ENCODE data around the gene C1QTNF5.

The C1QTNF5 gene

DNA sequence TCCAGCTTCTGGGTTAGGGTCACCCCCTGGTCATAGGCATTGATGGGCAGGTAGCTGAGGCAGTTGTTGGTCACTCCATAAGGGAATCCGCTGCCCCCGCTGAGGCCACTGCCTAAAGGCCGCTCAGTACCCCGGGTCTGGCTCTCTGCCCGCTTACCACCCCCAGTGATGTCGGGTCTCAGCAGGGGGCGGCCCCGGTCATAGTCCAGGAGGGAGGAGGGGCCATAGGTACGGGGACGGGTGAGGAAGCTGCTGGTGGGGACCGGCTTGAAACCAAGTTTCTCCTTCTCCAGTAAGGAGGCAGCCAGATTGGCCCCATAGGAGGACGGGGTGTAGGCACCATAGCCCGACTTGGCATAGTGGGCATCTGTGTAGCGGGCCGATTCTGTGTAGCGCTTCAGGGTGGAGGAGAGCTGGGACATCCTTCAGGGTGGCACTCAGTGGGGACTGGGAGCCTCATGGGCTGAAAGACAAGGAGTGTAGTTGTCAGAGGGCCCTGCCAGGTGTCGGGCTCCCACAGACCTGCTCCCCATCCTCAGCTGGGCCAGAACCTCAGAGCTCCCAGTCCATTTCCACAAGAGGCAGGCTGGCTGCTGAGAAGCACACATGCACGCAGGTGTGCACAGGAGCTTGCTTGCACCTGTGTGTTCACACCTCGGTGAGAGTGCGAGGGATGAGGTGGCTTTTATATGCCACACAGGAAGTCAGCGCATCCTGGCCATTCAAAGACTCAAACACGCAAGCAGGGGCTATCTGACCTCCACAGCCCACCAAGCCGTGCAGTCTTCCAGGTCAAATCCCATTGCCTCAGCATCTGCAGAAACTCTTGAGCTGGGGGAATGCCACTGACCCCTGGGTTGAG, 32.6 kb upstream of the C1QTNF5 start:
- DNase-seq (ENCODE audit: low read depth) = no peak

DNA sequence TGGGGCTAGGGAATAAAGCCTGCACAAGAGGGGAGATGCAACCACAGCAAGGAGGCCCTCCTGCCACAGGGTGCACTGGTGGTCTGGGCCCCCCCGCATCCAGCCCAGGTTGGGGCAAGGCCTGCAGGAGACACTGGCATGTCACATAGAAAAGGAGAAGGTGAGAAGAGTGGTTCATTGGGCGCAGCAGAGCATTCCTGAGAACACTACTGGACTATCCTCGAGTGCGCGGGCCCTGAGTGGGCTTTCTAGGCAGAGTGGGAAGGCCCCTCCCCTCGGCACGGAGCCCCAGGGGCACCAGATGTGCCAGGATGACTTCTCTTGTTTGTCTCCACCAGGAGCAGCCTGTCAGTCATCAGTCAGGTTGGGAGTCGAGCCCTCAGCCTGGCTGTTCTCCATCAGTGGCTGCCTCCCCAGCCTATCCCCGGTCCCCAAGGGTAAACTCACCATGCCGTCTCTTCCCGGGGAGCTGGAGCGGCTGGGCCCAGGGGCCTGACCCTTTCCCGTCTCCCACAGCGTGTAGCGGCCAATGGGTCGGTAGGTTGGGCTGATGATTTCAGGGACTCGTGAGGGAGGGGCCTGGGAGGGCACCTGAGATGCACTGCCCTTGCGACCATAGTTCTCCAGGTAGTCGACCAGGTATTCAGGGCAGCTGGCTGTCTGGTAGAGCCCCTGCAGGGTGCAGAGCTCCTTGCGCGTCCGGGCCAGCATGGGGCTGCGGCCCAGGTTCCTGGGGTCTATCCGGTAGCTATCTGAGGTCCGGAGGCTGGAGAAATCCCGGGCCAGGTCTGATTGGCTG, 31.8 kb upstream of the C1QTNF5 start:
- DNase-seq (ENCODE audit: low read depth) = no peak

DNA sequence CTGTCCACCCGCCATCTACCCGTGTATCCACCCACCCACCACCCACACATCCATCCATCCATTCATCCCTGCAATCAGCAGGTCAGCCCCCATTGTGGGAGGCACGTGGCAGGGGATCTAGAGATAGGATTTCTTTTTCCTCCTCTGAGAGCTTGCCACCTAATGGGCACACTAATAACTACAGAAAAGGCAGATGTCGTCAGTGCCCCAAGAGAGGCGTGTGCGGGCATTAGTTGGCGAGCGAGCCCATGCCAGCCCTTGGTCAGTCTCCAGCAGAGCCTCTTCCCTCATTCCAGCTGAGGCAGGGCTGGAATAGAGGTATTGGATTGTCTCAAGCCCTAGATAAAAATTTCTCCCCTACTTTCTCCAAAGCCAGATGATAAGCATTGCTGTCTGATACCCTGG, 31.1 kb upstream of the C1QTNF5 start:
- no peak for DNase-seq (ENCODE audit: low read depth)

DNA sequence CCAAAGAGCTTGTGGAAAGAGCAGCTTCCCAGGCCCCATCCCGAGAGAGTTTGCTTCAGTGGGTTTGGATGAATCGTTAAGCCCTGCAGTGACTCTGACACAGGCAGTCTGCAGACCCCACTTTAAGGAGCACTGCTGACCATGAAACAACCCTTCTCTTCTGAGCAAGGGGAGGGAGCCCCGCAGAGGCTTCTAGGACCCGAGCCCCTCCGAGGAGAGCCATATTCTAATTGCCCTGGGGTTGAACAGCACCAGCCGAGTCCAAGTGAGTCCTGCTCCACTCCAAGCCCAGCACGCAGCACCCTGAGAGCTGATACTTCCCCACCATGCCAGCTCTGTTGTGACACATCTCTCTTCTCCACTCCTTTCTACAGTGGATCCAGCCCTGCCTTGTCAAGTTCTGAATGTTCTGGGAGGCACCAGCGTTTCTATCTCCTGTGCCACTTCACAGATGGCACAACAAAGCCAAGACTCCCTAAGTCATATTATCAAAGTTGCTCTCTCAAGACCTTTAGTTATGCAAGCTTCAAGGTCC, 30.5 kb upstream of the C1QTNF5 start:
- DNase-seq (ENCODE audit: low read depth) = no peak

DNA sequence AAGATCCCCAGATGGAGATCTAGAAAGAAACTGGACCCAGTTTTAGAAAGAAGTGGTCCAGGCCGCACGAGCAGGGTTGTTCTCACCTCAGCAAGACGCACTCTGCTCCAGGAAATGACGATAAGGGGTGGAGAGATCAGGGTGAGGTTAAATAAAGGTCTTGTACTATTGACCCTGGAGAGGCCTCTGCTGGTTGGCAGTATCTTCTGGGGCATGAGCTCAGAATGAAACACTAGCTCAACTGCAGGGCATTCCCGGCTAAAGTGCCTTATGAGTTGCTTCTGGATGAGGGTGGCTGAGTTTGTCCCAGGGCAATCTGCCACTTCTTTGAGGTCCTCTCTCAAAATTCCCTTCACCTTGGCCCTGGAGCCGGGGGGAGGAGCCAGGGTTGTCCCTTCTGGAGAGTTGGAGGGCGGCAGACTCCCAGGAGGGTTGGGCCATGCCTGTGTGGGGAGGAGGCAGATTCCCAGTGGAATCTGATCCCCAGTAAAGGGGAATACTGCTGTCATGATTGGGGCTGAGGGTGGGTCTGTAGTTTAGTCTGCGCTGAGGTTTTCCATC, 29.9 kb upstream of the C1QTNF5 start:
- DNase-seq (ENCODE audit: low read depth) = peak; percentile 19

DNA sequence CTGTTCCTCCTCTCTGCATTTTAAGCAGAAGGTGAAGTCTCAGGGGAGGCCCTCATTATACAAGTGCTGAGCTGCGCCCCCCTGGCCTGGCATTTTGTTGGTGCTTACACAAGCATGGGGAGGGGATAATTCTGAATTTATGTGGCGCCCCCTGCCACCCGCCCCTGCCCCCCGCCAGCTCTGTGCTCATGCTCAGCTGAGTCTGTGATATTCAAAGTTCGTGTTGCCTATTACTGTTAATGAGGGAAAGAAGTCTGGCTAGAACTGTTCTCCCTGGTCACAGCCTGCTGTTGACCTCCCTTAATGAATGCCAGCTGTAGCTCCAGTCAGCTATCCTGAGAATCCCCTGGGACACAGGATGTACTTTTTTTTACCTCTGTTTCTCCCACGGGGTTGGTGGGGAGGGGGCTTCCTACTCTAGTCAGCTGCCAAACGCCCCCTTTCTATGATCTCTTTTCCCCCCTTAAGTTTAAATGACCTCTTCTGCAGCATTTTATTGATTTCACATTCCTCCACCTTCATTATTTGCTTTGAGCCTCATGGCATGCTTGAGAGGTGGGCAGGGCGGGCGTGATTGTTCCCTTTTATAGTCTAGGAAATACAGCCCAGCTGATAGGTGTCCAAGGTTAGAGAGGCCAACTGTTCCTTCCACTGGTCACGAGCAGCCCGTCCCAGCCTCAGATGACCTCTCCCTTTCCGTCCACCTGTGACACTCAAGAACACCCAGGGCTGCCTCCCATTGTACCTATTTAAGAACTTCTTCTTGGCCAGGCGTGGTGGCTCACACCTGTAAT, 28.6 kb upstream of the C1QTNF5 start:
- no peak for DNase-seq (ENCODE audit: low read depth)

DNA sequence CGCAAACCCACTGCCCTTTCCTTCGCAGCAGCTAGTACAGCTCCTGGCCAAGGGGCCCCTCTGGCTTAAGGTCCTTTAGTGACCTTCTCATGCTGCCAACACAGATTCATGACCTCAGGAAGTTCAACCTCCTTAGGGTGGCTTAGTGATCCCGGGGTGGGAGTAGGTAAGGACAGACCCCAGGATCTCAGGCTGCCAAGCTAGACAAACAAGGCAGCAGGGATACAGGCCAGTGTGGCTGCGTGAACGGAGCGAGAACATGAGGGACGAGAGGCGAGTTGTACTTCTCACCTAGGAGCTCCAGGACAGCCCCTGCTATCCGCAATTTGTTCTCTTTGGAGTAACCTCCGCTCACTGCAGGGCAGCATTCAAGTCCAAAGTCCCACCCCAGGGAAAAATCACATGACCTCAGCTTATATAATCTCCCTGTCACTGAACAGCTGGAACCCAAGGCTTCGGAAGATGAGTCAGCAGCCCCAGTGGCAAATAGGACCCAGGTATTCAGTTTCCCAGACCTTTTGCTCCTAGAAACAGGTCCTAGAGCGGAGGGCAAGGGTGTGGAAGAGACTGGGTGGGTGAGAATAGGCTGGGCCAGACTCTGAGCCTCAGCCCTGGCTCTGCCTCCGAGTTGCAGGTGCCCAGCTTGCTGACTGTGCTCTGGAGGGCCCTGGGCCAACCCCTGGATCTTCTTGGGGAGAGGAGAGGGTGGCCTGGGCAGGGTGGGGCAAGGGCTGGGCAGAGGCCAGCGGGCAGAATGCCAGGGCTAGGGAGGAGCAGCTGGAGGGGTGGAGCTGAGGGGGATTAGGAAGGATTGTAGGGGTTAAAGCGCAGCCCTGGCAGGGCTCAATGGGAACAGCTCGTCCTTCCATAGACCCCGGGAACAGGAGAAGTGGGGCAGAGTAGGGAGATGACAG, 27.7 kb upstream of the C1QTNF5 start:
- DNase-seq (ENCODE audit: low read depth) = no peak

DNA sequence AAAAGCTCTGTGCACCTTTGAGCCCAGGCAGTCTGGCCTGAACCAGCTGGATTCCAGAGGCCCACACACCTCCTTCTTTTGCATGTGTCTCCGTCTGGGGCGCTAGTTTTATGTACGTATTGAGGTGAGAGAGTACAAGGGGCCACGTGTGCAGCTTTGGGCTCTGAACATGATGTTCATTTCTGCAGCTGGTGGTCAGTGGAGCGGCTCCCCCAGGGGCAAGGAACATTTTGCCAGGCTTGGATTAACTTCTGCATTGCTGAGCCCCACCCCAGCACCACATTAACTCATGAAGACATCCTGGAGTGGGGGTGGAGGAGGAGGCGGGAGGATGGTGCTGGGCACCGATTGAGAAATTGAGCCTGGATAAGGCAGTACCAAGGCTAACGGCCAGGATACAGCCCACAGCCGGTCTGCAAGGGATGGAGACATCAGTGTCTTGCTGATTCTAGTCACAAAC, 27.0 kb upstream of the C1QTNF5 start:
- DNase-seq (ENCODE audit: low read depth) = no peak

DNA sequence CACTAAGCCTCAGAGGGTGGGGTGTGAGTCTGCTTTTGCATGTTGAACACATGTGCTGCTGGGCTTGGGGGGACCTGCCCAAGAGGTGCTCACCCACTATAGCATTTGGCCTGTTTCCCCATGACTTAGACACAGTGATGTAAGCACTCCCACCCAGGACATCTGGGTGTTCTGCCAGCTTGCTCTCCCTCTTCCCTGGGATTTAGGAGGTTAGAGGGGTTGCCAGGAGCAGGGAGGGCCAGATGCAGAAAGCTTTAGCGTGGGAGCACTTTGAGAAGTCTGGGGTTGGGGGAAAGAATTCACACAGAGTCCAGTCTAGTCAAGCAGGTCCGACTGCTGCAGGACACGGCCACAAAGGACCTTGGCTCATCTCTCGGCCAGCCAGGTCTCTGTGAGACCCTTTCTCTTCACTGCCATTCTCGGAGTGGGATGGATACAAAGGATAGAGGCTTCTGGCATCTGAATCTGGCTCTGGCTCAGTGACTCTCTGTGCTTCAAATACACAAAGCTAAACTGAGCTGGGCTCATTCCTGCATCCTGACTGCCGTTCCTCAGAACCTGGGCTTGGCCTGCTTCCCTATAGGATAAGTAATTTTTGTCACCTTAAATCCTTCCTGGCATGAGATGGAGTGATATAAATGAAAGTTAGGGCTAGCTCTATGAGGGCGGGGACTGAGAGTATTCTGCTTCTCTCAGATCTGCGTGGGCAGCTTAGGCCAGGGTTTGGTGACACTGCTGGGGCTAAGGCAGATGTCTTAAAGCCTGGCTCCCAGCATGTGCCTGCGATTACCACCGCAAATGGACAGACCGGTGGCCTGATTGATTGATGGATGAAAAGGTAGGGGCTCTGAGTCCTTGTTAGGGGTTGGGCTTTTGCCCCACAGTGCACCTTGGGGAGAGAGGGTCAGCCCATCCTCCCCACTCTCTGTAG, 26.3 kb upstream of the C1QTNF5 start:
- no peak for DNase-seq (ENCODE audit: low read depth)

DNA sequence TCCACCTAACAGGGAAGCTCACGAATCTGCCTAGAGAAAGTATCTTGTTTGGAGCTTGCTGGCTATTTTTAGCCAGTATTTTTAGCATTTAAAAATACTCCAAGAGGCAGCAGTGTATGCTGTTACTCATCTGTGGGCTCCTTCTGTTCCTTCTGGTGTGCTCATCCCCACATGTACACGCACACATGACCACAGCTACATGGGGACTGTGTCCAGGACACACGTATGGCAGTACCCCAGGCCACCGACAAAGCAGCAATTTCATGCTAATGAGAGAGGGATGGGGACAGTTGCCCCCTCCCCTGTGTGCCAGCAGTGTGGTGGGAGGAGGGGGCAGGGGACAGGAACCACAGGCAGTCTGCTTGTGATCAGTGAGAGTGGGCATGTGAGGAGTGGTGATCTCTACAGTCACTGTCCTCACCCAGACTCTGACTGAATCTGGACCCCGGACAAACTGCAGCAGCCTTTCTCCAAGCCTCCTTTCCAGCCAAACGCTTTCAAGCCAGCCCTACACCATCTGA, 24.4 kb upstream of the C1QTNF5 start:
- no peak for DNase-seq (ENCODE audit: low read depth)

DNA sequence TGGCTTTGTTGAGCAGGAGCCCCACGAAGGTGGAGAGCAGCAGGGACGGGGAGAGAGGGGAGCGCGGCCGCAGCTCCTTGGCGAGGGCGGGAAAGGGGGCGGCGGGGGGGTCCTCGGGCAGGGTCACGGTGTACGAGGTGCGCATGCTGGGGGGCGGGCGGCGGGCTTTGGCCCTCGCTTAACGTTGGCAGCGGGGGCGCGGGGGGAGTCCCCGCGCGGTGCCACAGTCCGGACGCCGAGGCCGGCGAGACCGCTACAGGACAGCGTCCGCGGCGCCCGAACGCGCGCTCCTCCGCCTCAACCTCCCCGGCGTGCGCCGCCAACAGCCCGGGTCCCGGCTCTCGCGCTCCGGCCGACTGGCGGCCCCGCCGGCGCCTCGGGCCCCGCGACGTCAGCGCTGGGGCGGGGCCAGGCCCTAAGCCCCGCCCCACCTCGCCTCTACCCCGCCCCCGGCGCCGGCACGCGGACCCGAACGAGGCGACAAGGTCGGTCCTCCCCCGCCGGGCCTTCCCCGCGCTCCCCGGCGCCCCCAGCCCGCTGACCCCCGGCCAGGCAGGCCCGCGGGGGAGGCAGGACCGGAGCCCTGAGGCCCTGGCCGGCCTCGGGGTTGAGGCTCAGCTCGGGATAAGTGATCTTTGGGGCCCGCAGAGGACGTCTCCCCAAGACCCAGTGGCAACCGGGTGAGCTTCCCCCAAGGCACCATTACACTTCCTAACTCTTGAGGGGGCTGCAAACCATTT, 23.3 kb upstream of the C1QTNF5 start:
- no peak for DNase-seq (ENCODE audit: low read depth)

DNA sequence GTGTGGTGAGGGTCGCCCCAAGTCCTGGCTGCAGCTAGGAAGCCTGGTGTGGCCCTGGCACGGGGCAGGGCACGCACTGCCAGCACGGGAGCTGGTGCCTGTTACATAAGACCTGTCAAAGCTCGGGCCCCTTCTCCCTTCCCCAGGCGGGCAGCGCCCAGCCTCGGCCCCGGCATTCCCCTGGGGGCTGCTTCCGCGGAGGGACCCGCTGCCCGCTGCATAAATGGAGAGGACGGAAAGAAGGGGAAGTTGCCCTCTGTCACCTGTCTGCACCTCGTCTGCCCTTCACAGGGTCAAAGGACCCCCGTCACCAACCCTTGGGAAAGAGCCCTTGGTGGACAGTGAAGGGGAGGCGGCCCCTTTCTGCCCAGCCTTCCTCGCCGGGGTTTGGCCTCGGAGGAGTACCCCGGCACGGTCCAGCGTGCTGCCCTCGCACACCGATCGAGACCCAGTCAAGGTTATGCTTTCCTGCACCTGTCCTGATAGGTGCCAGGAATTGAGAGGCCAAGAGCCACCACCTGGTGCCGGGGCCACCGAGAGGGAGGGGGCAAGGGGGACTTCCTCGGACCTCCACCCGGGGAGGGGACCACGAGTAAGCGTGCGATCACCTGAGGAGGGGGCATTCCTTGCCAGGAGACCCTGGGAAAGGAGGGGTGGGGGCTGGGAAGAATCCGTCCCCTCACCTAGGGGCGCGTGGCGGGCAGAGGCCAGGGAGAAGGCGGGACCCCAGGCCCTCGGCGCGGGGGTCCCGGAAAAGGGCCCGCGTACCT, 22.6 kb upstream of the C1QTNF5 start:
- no peak for DNase-seq (ENCODE audit: low read depth)

DNA sequence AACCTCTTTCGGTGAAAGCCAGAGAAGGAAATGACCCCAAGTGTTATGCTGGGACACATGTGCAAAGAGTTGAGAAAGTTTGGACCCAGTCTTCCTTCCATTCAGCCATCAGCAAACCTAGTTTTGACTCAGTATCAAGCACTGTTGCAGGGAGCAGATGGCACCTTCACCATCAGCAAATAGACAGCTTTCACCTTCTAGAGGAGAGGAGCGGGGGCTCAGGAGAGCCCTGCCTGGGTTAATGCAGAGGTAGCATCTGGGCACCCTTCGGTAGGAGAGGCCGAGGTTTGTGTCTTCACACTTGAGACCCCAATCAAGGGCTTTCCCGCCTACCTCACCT, 22.0 kb upstream of the C1QTNF5 start:
- no peak for DNase-seq (ENCODE audit: low read depth)

DNA sequence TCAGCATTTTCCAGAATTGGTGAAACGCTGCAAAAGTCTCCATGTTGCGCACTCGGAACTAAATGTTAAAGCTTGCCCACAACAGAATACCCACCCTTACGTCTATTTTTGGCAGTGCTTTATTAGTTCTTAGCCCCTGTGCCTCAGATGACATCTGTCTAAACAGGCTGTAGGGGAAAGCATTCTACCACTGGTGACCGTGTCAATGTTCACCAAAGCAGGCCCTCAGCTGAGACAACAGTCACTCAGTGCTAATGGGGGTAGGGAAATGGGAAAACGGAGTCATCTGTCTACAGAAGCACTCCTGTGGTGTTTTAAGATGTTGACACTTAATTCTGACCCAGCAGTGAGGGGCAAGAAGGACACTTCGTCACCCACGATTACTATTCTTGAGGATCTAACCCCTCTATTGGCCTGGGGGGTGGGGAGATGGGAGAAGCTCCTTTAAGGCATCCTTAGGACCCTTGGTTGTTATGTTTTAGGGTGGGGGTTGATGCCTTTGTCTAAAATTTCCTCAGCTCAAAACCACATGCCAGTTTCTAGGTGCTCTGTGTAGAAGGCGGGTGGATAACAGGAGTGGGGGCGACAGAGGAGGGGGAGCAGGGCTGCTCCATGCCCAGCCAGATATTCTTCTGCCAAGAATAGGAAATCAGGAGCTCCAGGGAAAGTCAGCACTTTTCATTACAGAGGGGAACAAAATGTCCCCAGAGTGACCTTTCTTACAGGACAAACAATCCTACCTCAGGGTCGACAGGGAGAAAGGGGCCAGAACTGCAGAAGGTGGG, 21.4 kb upstream of the C1QTNF5 start:
- DNase-seq (ENCODE audit: low read depth) = no peak

DNA sequence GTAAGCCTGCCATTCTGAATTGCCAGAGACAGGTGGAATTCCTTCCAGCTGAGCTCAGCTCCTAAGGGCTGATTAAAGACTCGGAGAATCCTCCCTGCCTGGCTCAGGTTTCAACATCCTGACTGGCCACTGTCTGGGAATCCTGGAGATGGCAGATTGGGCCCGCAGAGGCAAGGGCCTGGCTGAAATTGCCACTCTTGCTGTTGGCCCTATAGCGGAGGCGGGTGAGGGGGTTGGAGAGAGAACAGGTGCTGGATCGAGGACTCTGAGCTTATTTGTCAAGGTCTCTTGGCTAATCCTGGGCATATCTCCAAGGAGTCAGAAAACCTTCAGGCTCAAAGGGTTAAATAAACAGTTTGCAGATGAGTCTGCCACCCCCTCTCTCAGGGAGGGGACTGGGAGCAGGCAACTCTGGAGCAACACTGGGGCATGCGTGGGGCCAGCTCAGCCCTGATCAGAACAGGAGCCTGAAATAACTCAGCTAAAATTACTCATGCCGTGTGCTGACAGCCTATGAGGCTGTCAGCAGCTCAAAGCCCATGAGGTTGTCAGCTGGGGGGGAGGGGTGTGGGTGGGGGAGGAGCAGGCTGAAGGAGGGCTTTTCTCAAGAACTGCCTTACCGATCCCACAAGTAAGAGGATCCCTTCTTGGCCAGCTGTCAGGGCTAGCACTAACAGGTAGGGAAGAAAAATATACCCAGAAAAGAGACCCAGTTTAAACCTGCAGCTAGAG, 20.5 kb upstream of the C1QTNF5 start:
- peak; percentile 82 for DNase-seq (ENCODE audit: low read depth)

All from stromal cell of bone marrow (primary cell).